Neural progenitor cell (in vitro differentiated cells): Measurements from ENCODE around the gene AJAP1. TPM values are rescaled to one million over a fixed set of nuclear protein-coding genes. Genes with fewer than 3 reads are reported as not detected.

Experiments used
- DNase-seq: peaks from one replicate; pipeline ENCODE4 v3.0.0-alpha.2; 2016; ENCODE audit warnings: low spot score
- H2AFZ ChIP-seq: fragments of 200-600 bp; sonication (generic); replicated peaks from 2 replicates; pipeline ENCODE4 v1.6.1; 2016; ENCODE audit warnings: antibody characterized with exemption
- H3F3A ChIP-seq: fragments of 200-600 bp; sonication (generic); 2 replicates; pipeline ENCODE4 v1.6.1; 2016; ENCODE audit warnings: antibody characterized with exemption, low read depth
- H3K27ac ChIP-seq: fragments of 200-600 bp; sonication (generic); 2 replicates; pipeline ENCODE4 v1.5.1; 2016; ENCODE audit warnings: mild to moderate bottlenecking
- H3K27me3 ChIP-seq: fragments of 200-600 bp; sonication (generic); 2 replicates; pipeline ENCODE4 v1.6.1; 2016; ENCODE audit warnings: mild to moderate bottlenecking, moderate library complexity
- H3K36me3 ChIP-seq: fragments of 200-600 bp; sonication (generic); 2 replicates; pipeline ENCODE4 v1.5.1; 2016
- H3K4me1 ChIP-seq: fragments of 200-600 bp; sonication (generic); 2 replicates; pipeline ENCODE4 v1.6.1; 2016; ENCODE audit warnings: mixed run types
- H3K4me2 ChIP-seq: fragments of 200-600 bp; sonication (generic); 2 replicates; pipeline ENCODE4 v1.6.1; 2016
- H3K4me3 ChIP-seq: fragments of 200-600 bp; sonication (generic); 2 replicates; pipeline ENCODE4 v1.5.1; 2016
- H3K79me2 ChIP-seq: fragments of 200-600 bp; sonication (generic); 2 replicates; pipeline ENCODE4 v1.6.1; 2016; ENCODE audit warnings: low read depth
- H3K9ac ChIP-seq: fragments of 200-600 bp; sonication (generic); 2 replicates; pipeline ENCODE4 v1.6.1; 2016
- H3K9me3 ChIP-seq: fragments of 200-600 bp; sonication (generic); 2 replicates; pipeline ENCODE4 v1.5.1; 2016; ENCODE audit warnings: low read depth
- H4K20me1 ChIP-seq: fragments of 200-600 bp; sonication (generic); 2 replicates; pipeline ENCODE4 v1.6.1; 2016; ENCODE audit warnings: low read depth
- H3K27ac Mint-ChIP-seq: 3 replicates; pipeline ENCODE4 v1.8.0; 2021; ENCODE audit warnings: mixed read lengths
- H3K27me3 Mint-ChIP-seq: 2 replicates; pipeline ENCODE4 v1.8.0; 2022; ENCODE audit warnings: low read depth, mild to moderate bottlenecking, inconsistent platforms, moderate library complexity, mixed read lengths; ENCODE audit not compliant: insufficient read depth
- H3K36me3 Mint-ChIP-seq: 3 replicates; pipeline ENCODE4 v1.8.0; 2021; ENCODE audit warnings: mixed read lengths
- H3K4me1 Mint-ChIP-seq: 3 replicates; pipeline ENCODE4 v1.8.0; 2021; ENCODE audit warnings: mixed read lengths
- H3K4me3 Mint-ChIP-seq: 3 replicates; pipeline ENCODE4 v1.8.0; 2021; ENCODE audit warnings: mild to moderate bottlenecking, moderate library complexity, mixed read lengths
- H3K9me3 Mint-ChIP-seq: 3 replicates; pipeline ENCODE4 v1.8.0; 2020; ENCODE audit warnings: mixed read lengths
- EZH2 ChIP-seq: fragments of 200-600 bp; sonication (generic); IDR thresholded peaks from 2 replicates; pipeline ENCODE4 v1.6.1; 2017; ENCODE audit warnings: antibody characterized with exemption, mild to moderate bottlenecking, moderate library complexity
- EZH2phosphoT487 ChIP-seq: fragments of 200-600 bp; sonication (generic); IDR thresholded peaks from 2 replicates; pipeline ENCODE4 v1.6.1; 2017; ENCODE audit warnings: antibody characterized with exemption
- total RNA-seq: library from RNA; depleted of rRNA; stranded (reverse); fragments of >200 nt; gene quantifications from 2 replicates; pipeline ENCODE4 v1.2.3, GENCODE V29; 2015; ENCODE audit warnings: low replicate concordance
- TF ChIP-seq, protein P1 (sequence below): fragments of 200-600 bp; sonication (generic); IDR thresholded peaks from 2 replicates; pipeline ENCODE4 v1.5.1; 2017; ENCODE audit warnings: antibody characterized with exemption, mild to moderate bottlenecking

The AJAP1 gene
- total RNA-seq, 1 donor from 2014 or later, result 0.21 TPM

GRCh38 chr1:4778056-4778455 is 123.6 kb downstream of the AJAP1 start:
- Mint-ChIP-seq H3K36me3 (peaks cover 8% of the 10 kb centered on the region), H3K4me3 (peak overlapping the region; percentile 57), H3K4me1 (peaks cover 18% of the 10 kb centered on the region), H3K9me3 (no peaks in the 10 kb centered on the region), H3K27me3 (peaks cover 2% of the 10 kb centered on the region), H3K27ac (no peak overlapping the region)
- H3F3A ChIP-seq, result no peaks in the 10 kb centered on the region
- H3K4me3 ChIP-seq, result no peak overlapping the region
- H3K27ac ChIP-seq, result no peak overlapping the region
- no peak overlapping the region for H3K4me2 ChIP-seq
- no peaks in the 10 kb centered on the region for H3K27me3 ChIP-seq
- no peak overlapping the region for H3K9ac ChIP-seq
- DNase-seq, result peak; percentile 52
- no peaks in the 10 kb centered on the region for H4K20me1 ChIP-seq
- peaks cover 6% of the 10 kb centered on the region for H3K4me1 ChIP-seq
- no peaks in the 10 kb centered on the region for H3K36me3 ChIP-seq
- H3K79me2 ChIP-seq, result no peaks in the 10 kb centered on the region
- H2AFZ ChIP-seq, result no peak overlapping the region
- H3K9me3 ChIP-seq, result no peaks in the 10 kb centered on the region
- no peak for TF ChIP-seq EZH2phosphoT487
- TF ChIP-seq, protein P1, sequence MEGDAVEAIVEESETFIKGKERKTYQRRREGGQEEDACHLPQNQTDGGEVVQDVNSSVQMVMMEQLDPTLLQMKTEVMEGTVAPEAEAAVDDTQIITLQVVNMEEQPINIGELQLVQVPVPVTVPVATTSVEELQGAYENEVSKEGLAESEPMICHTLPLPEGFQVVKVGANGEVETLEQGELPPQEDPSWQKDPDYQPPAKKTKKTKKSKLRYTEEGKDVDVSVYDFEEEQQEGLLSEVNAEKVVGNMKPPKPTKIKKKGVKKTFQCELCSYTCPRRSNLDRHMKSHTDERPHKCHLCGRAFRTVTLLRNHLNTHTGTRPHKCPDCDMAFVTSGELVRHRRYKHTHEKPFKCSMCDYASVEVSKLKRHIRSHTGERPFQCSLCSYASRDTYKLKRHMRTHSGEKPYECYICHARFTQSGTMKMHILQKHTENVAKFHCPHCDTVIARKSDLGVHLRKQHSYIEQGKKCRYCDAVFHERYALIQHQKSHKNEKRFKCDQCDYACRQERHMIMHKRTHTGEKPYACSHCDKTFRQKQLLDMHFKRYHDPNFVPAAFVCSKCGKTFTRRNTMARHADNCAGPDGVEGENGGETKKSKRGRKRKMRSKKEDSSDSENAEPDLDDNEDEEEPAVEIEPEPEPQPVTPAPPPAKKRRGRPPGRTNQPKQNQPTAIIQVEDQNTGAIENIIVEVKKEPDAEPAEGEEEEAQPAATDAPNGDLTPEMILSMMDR, result peak; percentile 59
- TF ChIP-seq EZH2, result no peak

DNA sequence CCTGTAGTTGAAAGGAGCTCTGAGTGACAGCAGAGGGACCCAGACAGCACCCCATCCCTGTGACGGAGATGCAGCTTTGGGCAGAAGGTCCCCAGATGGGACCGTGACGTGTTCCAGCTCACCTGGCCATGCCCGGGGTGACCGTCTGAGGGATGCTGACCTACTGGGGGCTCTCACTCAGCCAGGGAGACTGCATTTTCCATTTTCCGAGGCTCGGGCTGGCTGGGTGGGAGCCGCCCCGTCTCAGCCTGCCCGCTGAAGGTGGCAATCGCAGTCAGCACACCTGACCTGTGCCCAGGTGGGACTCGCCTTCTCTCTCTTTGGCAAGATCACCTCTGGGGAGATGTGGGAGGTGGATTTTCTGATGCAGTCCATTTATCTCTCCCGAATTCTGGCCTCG is 127.2 kb downstream of the AJAP1 start:
- Histone ChIP-seq H3K27me3 (no peaks in the 10 kb centered on the region), H3K27ac (no peak overlapping the region), H3K9me3 (no peaks in the 10 kb centered on the region), H3K4me3 (no peak overlapping the region), H3K9ac (no peak overlapping the region), H3K4me2 (no peak overlapping the region), H3K79me2 (no peaks in the 10 kb centered on the region), H3K4me1 (no peaks in the 10 kb centered on the region), H2AFZ (no peak overlapping the region), H3K36me3 (no peaks in the 10 kb centered on the region), H3F3A (no peaks in the 10 kb centered on the region), H4K20me1 (no peaks in the 10 kb centered on the region)
- DNase-seq, result no peak
- TF ChIP-seq EZH2 (no peak), EZH2phosphoT487 (no peak)
- TF ChIP-seq, protein P1, result no peak
- Mint-ChIP-seq H3K27ac (no peak overlapping the region), H3K27me3 (no peaks in the 10 kb centered on the region), H3K9me3 (no peaks in the 10 kb centered on the region), H3K4me3 (no peak overlapping the region), H3K36me3 (peaks cover 2% of the 10 kb centered on the region), H3K4me1 (peaks cover 12% of the 10 kb centered on the region)

GRCh38 chr1:4784761-4785160 is 130.4 kb downstream of the AJAP1 start:
- DNase-seq, result no peak
- Histone ChIP-seq H3K4me1 (no peaks in the 10 kb centered on the region), H3K9me3 (no peaks in the 10 kb centered on the region), H3K79me2 (no peaks in the 10 kb centered on the region), H2AFZ (no peak overlapping the region), H3K36me3 (no peaks in the 10 kb centered on the region), H3K27ac (no peak overlapping the region), H4K20me1 (no peaks in the 10 kb centered on the region), H3K9ac (no peak overlapping the region), H3K27me3 (no peaks in the 10 kb centered on the region), H3K4me3 (no peak overlapping the region), H3K4me2 (no peak overlapping the region), H3F3A (no peaks in the 10 kb centered on the region)
- TF ChIP-seq EZH2, result no peak
- TF ChIP-seq, protein P1, result no peak
- TF ChIP-seq EZH2phosphoT487, result no peak
- Mint-ChIP-seq H3K36me3 (peaks cover 5% of the 10 kb centered on the region), H3K4me1 (peaks cover 4% of the 10 kb centered on the region), H3K27ac (no peak overlapping the region), H3K27me3 (peaks cover 3% of the 10 kb centered on the region), H3K9me3 (no peaks in the 10 kb centered on the region), H3K4me3 (no peak overlapping the region)
